GM19395 (cell line): ENCODE measurements around the gene TENM4.

Experiments
- ATAC-seq: cut with Tn5 transposase; IDR thresholded peaks from one replicate; pipeline ENCODE4 v1.9.1; 2021; ENCODE audit warnings: mild to moderate bottlenecking, moderate library complexity; ENCODE audit not compliant: unreplicated experiment

Gene TENM4

GRCh38 chr11:79453617-79454016 is 12.8 kb upstream of the TENM4 start:
- ATAC-seq: no peak

GRCh38 chr11:79449040-79449439 is 8.2 kb upstream of the TENM4 start:
- ATAC-seq: no peak

DNA sequence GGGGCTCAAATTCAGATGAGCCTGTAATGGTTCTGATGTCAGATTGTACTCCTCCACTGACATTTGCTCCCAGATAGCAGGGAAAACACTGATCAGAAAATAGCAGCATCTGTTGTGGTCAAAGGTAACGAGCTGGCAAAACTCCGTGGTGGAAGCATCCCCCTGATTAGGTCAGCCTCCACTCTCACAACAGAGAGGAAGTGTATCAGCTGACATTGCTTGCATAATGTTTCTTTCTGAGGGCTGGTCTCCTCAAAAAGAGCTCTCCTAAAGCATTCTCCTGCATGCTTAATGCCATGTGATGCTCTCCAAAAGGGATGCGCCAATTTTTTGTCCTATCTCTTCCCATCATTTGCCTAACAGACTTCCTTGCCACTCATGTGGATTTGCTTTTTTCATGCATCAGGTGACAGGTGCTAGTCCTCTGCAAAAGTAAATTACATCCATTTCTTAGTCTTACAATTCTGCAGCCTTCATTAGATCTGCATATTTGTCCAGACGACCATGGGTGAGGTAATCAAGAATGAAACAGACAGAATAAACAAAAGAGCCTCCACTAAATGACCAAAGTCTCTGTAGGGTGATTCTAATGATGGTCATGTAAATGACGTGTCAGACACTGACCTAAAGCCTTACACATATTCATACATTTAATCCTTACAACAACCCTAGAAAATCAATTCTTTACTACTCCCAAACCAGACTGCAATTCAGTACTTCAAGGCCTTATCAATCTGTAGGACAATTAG is 6.4 kb upstream of the TENM4 start:
- no peak for ATAC-seq

DNA sequence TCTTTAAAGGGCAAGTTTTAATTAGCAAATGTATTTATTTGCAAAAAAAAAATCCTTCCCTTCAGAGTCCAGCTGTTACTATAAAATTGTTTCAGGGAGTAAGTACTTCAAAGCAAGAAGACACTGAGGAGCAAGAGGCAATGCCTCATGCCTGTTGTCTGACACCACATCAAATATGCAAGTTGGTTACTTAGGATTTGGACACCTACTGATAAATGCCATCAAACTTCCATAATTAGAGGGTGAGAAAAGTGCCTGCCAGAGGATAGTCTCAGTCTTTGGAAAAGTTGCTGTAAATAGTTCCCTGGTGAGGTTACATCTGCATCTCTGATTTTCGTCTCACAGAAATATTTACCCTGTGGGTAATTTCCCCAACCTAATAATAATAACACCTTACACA is 4.1 kb upstream of the TENM4 start:
- no peak for ATAC-seq

DNA sequence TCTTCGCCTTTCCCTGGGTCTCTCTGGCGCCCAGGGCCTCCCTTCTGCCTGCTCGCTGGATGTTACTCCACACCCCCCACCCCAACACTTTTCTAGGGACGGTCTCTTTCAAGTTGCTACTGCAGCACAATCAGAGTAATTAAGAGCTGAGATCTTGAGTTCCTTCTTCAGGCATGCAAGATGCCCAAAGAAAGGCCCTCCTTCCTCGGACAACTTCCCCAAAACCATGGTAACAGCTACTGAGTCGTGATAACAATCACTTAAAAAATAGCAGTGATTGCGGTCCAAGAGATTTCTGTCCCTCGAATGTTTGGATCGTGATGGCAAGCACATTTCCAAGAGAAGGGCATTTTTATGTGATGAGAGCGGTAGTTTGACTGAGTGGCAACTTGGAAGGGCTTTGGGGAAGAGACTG is 638 bp upstream of the TENM4 start:
- no peak for ATAC-seq

DNA sequence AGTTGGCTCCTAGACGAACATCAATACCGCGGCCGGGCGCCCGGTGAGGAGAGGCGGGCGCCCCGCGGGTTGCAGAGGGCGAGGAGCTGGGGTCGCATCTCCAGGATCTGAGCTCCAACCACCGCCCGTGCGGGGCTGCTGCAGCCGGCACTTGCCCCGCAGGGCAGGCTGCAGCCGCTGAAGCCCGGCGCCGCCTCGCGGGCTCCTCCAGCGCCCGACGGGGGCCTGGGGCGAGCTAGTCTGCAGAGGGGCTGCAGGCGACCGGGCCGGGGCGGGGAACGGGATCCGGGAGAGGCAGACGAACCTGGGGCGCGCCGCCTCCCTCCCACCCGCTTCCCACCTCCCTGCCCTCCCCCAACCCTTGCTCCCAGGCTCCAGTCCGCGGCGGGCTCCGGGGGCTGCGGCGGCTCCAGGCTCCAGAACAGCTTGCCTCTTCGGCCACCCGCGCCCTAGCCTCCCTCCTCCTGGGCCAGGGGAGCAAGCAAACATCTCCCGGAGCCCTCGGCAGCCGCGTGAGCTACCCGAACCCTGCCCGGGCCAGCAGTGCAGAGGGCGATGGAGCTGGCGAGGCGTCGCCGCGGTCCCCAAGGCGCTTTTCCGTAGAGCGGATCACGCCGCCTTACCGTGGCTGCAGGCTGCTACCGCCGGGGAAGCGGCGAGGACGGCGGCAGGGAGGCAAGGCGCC is 802 bp downstream of the TENM4 start:
- ATAC-seq: no peak

DNA sequence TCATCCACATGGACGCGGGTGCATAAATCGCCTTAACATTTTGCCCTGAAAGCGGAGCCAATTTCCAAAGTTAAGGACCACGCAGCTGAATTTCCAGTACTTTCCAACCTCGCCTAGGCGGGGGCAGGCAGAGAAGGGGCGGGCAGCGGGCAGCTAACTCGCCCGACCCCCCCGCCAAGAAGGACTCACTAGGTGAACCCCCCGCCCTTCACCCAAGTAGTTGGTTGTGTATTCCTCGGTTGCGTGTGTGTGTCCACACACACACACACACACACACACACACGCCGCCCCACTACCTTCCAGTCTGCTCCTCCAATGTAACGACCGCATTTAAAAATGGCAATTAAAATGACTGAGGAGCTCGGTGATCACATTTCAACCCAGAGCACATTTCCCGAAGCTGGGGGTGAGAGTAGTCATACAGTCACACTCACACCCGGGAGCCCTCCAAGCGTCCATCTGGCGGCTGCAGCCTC is 1.4 kb downstream of the TENM4 start:
- ATAC-seq: no peak

- ATAC-seq: no peak
These were observed 2.0 kb downstream of the TENM4 start for GRCh38 chr11:79438631-79439409.

GRCh38 chr11:79437981-79438630 is 2.7 kb downstream of the TENM4 start:
- no peak for ATAC-seq

DNA sequence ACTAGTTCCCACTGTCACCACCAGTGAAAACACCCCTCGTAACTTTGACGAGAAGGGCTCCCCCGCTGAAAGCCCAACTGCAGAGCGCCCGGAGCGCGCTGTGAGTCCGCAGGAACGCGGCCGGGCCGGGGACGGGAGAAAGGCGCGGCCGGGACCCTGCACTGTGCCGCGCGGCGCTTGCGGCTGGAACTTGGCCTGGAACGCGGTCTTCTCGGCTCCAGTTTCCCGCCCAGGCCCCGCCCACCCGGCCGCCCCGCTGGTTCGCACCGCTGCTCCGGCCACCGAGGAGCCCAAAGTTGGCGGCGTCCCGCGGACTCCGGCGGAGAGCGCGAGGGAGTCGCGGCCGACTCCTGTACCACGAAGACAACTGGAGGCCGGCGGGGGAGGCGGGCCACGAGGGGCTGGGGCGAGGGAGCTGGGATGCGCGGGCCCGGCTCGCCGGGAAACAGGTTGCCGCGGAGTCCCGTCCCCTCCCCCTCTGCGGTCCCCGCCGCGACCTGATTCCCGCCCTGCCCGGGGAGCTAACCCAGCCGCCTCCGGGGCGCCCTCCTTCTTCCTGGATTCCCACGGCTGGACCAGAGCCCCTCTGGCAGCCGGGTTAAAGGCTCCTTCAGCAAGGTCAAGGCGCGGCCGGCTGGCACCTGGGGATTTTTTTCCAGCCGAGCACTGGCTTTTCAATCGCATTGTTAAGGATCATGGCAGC is 3.4 kb downstream of the TENM4 start:
- no peak for ATAC-seq

- no peak for ATAC-seq
These were observed 3.9 kb downstream of the TENM4 start for GRCh38 chr11:79436919-79437277.

DNA sequence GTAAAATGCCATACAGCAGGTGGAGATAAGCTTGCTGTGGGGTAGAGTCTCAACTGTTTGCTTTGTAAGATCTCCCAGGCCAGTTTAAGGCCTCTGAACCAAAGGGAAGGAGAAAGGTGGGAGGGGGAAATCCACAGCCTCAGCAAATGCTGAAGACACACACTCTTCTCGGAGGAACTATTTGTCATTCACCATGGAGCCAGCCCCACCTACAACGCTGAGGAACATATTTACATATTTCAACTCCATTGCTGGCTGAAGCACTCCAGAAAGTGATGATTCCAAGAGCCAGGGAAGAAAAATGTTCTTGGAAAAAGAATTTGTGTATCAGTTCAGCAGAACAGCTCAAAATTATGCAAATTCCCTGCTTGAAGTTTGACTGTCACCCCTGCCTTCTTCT is 6.5 kb downstream of the TENM4 start:
- ATAC-seq: no peak

DNA sequence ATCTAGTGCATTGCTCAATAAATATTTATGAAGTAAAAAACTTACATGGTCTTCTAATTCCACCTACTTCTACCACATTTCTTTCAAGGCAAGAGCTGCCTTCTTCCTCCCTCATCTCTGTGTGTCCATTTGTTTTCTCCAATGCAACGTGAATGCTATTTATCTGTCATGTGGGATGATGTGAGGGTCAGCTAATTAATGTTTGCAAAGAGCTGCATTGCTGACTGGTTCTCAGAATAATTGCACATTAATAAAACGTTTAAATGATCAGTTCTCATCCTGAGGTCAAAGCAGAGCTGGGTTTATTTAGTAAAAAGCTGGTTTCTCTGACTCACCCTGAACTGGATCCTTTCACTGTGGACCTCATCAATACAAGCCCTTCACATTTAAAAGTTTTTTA is 8.7 kb downstream of the TENM4 start:
- no peak for ATAC-seq

GRCh38 chr11:79431535-79431934 is 9.3 kb downstream of the TENM4 start:
- no peak for ATAC-seq

- no peak for ATAC-seq
These were observed 10.6 kb downstream of the TENM4 start for GRCh38 chr11:79430280-79430679.

DNA sequence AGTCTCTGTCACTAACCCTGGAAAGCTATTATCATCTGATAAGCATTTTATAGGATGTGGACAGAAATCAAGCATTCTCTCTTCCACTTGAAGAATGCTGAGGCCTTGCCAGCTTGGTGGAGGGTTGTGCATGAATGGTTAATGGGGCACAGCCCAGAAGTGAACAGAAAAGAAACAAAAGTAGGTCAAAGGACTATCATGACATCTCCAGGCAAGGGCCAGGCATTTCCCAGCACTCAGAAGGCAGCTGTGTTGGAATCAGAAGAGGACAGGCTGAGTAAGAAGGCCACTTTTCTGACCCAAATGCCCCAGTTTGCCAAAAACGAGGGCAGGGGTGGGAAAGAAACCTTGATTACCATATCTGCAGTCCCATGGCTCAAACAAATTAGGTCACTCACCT is 12.4 kb downstream of the TENM4 start:
- ATAC-seq: no peak

- no peak for ATAC-seq
These were observed 13.1 kb downstream of the TENM4 start for GRCh38 chr11:79427611-79428327.

GRCh38 chr11:79427126-79427525 is 13.7 kb downstream of the TENM4 start:
- ATAC-seq: no peak

GRCh38 chr11:79425463-79425862 is 15.4 kb downstream of the TENM4 start:
- ATAC-seq: no peak

- ATAC-seq: no peak
These were observed 17.1 kb downstream of the TENM4 start for GRCh38 chr11:79423736-79424135.
